ENCODE measurements around the gene DMD. TPM values are rescaled to one million over a fixed set of nuclear protein-coding genes. Genes with fewer than 3 reads are reported as not detected.

Gene DMD
- total RNA-seq, 2 donors from 2014 or later = 19.6 to 24.9 TPM

DNA sequence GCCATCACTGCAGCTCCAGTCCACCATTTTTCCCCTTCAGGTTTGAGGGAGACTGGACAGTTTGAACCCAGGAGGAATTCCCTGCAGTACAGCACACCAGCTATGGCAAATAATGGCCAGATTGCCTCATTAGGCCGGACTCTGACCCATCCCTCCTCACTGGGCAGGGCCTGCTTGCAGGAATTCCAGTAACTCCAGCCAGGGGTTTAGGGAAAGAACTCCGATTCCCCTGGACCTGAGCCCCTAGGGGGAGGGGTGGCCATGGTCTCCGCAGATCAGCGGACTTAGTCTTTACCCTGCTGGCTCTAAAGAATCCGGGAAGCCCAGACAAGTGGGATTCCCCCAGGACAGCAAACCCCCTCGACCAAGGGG is 342.8 kb downstream of the DMD start:
- Histone ChIP-seq H3K9me3 (ENCODE audit: control insufficient read depth, low read length) (no peaks in the 10 kb centered on the region), H3K9ac (ENCODE audit: extremely low read depth, low read length, poor library complexity, severe bottlenecking) (no peak overlapping the region), H3K36me3 (ENCODE audit: control insufficient read depth, insufficient read depth, low read length) (no peaks in the 10 kb centered on the region), H3K27me3 (ENCODE audit: control insufficient read depth, insufficient read depth, low read length, poor library complexity, severe bottlenecking) (no peaks in the 10 kb centered on the region), H3K4me1 (ENCODE audit: control insufficient read depth, insufficient read depth, low read length) (no peaks in the 10 kb centered on the region), H3K27ac (ENCODE audit: low read depth, low read length) (no peak overlapping the region), H3K4me3 (ENCODE audit: low read length) (no peak overlapping the region)
- peaks cover 47% of the 10 kb centered on the region for H3K4me1 Mint-ChIP-seq
- TF ChIP-seq, protein P1, sequence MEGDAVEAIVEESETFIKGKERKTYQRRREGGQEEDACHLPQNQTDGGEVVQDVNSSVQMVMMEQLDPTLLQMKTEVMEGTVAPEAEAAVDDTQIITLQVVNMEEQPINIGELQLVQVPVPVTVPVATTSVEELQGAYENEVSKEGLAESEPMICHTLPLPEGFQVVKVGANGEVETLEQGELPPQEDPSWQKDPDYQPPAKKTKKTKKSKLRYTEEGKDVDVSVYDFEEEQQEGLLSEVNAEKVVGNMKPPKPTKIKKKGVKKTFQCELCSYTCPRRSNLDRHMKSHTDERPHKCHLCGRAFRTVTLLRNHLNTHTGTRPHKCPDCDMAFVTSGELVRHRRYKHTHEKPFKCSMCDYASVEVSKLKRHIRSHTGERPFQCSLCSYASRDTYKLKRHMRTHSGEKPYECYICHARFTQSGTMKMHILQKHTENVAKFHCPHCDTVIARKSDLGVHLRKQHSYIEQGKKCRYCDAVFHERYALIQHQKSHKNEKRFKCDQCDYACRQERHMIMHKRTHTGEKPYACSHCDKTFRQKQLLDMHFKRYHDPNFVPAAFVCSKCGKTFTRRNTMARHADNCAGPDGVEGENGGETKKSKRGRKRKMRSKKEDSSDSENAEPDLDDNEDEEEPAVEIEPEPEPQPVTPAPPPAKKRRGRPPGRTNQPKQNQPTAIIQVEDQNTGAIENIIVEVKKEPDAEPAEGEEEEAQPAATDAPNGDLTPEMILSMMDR (conservative IDR thresholded peaks at IDR 0.05) = no peak
- H3K27me3 Mint-ChIP-seq (ENCODE audit: insufficient read depth) = no peaks in the 10 kb centered on the region
- H3K4me3 Mint-ChIP-seq = no peak overlapping the region
- no peaks in the 10 kb centered on the region for H3K36me3 Mint-ChIP-seq (ENCODE audit: low read depth)
- WGBS, 2 experiments (ENCODE audit: insufficient coverage in 1 of 2, insufficient read length in 1 of 2) = 87% methylated on average over 6 of the region's 6 CpGs; no CpG with 5 or more reads in 1 of the 2 experiments
- no peaks in the 10 kb centered on the region for H3K9me3 Mint-ChIP-seq
- DNase-seq = no peak
- H3K27ac Mint-ChIP-seq = no peak overlapping the region

DNA sequence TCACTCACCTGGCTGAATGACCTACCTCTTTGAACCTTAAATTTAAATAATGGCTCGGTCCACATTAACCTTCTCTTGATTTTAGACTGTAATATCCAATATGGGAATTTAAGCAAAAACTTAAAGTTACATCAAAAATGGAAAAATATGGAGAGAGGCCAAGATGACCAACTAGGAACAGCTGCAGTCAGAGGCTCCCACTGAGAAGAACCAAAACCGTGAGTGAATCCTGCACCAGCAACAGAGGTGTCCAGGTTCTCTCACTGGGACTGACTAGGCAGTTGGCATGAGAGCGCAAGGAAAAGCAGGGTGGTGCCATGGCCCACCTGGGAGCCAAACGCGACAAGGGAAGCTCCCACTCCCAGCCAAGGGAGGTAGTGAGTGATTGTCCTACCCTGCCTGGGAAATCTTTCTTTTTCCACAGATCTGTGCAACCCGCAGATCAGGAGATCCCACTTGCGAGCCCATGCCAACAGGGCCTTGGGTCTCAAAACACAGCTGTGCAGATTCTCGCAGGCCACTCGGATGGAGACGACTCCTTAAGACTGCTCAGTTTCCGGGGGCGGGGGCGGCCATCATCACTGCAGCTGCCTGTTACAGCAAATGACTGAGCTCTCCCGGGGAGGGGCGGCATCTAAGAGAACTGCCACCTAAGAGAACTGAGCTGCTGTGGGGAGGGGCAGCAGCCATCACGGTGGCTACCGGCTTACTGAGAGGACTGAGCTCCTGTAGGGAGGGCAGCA is 343.4 kb downstream of the DMD start:
- H3K4me1 Mint-ChIP-seq = peaks cover 44% of the 10 kb centered on the region
- 96 to 100% methylated on average over 2 to 16 of the region's 17 CpGs for WGBS, 2 experiments (ENCODE audit: insufficient coverage in 1 of 2, insufficient read length in 1 of 2)

DNA sequence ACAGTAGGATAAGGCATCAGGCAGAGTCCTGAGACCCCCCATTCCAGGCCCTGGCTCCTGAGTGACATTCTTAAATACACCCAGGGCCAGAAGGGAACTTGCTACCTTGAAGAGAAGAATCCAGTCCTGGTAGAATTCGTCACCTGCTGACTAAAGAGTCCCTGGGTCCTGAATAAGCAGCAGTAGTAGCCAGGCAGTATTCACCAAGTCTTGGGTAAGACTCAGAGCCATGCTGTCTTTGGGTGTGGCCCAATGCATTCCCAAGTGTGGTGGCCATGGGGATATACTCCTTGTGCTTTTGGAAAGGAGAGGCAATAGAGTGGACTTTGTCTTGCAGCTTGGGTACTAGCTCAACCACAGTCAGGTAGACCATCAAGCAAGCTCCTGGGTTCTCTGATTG is 359.1 kb downstream of the DMD start:
- no peak overlapping the region for H3K9ac ChIP-seq (ENCODE audit: extremely low read depth, low read length, poor library complexity, severe bottlenecking)
- Mint-ChIP-seq H3K4me3 (no peak overlapping the region), H3K4me1 (no peaks in the 10 kb centered on the region), H3K27ac (no peak overlapping the region), H3K27me3 (ENCODE audit: insufficient read depth) (no peaks in the 10 kb centered on the region), H3K9me3 (peaks cover 7% of the 10 kb centered on the region), H3K36me3 (ENCODE audit: low read depth) (no peaks in the 10 kb centered on the region)
- 89 to 100% methylated on average over 1 of the region's 1 CpG for WGBS, 2 experiments (ENCODE audit: insufficient coverage in 1 of 2, insufficient read length in 1 of 2)
- H3K9me3 ChIP-seq (ENCODE audit: control insufficient read depth, low read length) = no peaks in the 10 kb centered on the region
- TF ChIP-seq, protein P1 (conservative IDR thresholded peaks at IDR 0.05) = no peak
- no peak overlapping the region for H3K4me3 ChIP-seq (ENCODE audit: low read length)
- H3K4me1 ChIP-seq (ENCODE audit: control insufficient read depth, insufficient read depth, low read length) = no peaks in the 10 kb centered on the region
- H3K27me3 ChIP-seq (ENCODE audit: control insufficient read depth, insufficient read depth, low read length, poor library complexity, severe bottlenecking) = no peaks in the 10 kb centered on the region
- no peak for DNase-seq
- no peak overlapping the region for H3K27ac ChIP-seq (ENCODE audit: low read depth, low read length)
- H3K36me3 ChIP-seq (ENCODE audit: control insufficient read depth, insufficient read depth, low read length) = no peaks in the 10 kb centered on the region

More for the DNA sequence above, 343.4 kb downstream of the DMD start:
- Mint-ChIP-seq H3K27me3 (ENCODE audit: insufficient read depth) (no peaks in the 10 kb centered on the region), H3K9me3 (no peaks in the 10 kb centered on the region), H3K36me3 (ENCODE audit: low read depth) (no peaks in the 10 kb centered on the region), H3K4me3 (no peak overlapping the region), H3K27ac (no peak overlapping the region)
- no peaks in the 10 kb centered on the region for H3K9me3 ChIP-seq (ENCODE audit: control insufficient read depth, low read length)
- no peak overlapping the region for H3K27ac ChIP-seq (ENCODE audit: low read depth, low read length)
- H3K4me3 ChIP-seq (ENCODE audit: low read length) = no peak overlapping the region
- no peak overlapping the region for H3K9ac ChIP-seq (ENCODE audit: extremely low read depth, low read length, poor library complexity, severe bottlenecking)
- DNase-seq = no peak
- no peaks in the 10 kb centered on the region for H3K4me1 ChIP-seq (ENCODE audit: control insufficient read depth, insufficient read depth, low read length)
- H3K36me3 ChIP-seq (ENCODE audit: control insufficient read depth, insufficient read depth, low read length) = no peaks in the 10 kb centered on the region
- H3K27me3 ChIP-seq (ENCODE audit: control insufficient read depth, insufficient read depth, low read length, poor library complexity, severe bottlenecking) = no peaks in the 10 kb centered on the region
- TF ChIP-seq, protein P1 (conservative IDR thresholded peaks at IDR 0.05) = no peak
